ENCODE data around the gene MATR3.

Gene MATR3

DNA sequence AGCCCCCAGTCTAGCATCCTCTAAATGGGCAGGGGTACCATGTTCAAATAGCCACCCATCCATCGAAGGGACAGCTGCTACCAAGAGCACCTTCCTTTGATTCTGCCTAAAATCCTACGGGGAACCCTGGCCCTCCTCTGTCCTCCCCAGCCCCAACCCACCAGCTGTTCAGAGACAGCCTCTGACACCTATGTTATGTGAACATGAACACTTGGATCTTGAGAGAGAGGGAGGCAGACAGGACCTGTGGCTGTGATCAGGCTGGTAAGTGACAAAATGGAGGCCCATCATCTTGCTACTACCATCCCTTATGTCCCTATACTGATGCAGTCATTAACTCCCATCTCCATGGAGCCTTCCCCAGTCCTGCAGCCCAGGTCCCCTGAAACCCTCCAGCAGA is 81.4 kb downstream of the MATR3 start:
- Histone ChIP-seq H3K4me3 (no peak overlapping the region), H3K27ac (no peak overlapping the region)
- no peak for DNase-seq (ENCODE audit: low spot score)
- TF ChIP-seq, protein P1, sequence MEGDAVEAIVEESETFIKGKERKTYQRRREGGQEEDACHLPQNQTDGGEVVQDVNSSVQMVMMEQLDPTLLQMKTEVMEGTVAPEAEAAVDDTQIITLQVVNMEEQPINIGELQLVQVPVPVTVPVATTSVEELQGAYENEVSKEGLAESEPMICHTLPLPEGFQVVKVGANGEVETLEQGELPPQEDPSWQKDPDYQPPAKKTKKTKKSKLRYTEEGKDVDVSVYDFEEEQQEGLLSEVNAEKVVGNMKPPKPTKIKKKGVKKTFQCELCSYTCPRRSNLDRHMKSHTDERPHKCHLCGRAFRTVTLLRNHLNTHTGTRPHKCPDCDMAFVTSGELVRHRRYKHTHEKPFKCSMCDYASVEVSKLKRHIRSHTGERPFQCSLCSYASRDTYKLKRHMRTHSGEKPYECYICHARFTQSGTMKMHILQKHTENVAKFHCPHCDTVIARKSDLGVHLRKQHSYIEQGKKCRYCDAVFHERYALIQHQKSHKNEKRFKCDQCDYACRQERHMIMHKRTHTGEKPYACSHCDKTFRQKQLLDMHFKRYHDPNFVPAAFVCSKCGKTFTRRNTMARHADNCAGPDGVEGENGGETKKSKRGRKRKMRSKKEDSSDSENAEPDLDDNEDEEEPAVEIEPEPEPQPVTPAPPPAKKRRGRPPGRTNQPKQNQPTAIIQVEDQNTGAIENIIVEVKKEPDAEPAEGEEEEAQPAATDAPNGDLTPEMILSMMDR (IDR thresholded peaks at IDR 0.05): no peak

DNA sequence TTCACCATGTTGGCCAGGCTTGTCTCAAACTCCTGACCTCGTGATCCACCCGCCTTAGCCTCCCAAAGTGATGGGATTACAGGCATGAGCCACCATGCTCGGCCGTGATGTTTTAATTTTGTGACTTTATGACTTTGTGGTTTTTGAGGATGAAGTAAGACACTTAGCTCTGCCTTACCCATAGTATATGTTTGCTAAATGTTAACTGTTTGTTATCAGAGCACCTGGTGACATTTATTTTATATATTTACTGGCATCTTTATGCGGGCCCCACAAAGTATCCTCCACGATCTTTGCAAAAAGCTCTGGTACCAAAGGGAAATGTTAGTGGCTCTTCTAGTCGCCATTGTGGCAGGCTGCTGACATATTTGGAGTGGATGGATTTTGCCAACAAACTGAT is 82.8 kb downstream of the MATR3 start:
- H3K4me3 ChIP-seq: no peak overlapping the region
- H3K27ac ChIP-seq: no peak overlapping the region
- TF ChIP-seq, protein P1 (IDR thresholded peaks at IDR 0.05): no peak
- DNase-seq (ENCODE audit: low spot score): no peak

DNA sequence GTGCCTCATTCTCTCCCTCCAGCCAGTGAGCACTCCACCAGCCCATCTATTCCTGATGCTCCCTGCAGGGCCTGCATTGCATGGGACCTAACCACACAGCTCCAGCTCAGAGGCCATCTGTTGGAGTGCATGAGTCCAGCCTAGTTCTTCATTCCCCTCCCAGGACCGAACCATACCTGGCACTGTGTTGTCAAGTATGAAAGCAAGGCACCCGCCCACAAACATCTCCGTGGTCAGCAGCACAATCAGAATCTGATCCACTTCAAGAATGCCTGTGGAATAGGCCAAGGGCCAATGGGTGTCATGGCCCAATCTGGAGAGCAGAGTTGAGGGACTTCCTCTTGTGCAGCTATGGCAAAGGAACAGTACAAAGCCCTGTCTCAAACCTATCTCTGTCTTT is 83.7 kb downstream of the MATR3 start:
- TF ChIP-seq, protein P1 (IDR thresholded peaks at IDR 0.05): no peak
- Histone ChIP-seq H3K27ac (no peak overlapping the region), H3K4me3 (no peak overlapping the region)
- no peak for DNase-seq (ENCODE audit: low spot score)

DNA sequence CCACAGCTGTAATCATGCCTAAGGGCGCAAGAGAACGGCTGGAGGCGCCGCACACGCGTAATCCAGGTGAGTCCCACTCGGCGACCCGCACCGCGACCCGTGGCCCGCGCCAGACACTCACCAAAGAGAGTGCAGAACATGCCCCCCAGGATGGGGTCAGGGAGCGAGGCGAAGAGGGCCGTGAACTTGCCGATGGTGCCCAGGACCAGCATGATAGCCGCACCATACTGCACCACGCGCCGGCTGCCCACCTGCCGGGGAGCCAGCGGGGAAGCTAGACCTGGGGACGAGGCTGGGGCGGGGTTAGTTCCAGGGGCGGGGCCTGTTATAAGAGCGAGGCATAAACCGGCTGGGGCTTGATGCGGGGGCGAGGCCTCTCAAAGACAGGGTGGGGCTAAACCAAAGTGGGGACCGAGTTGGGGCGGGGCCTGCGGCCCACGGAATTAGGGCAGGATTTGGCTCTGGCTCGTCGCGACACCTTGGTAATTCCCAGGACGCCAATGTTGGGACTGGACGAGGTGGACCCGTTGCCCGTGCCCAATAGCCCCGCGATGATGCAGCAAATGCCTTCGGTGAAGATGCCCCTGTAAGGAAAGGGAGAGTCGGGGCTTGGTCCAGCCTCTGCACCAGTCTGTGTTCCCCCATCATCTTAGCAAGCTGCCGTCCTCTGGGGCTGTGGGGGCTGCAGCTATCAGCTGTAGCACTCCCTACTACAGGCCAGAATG is 84.7 kb downstream of the MATR3 start:
- no peak overlapping the region for H3K4me3 ChIP-seq
- DNase-seq (ENCODE audit: low spot score): no peak
- H3K27ac ChIP-seq: no peak overlapping the region
- TF ChIP-seq, protein P1 (IDR thresholded peaks at IDR 0.05): no peak

DNA sequence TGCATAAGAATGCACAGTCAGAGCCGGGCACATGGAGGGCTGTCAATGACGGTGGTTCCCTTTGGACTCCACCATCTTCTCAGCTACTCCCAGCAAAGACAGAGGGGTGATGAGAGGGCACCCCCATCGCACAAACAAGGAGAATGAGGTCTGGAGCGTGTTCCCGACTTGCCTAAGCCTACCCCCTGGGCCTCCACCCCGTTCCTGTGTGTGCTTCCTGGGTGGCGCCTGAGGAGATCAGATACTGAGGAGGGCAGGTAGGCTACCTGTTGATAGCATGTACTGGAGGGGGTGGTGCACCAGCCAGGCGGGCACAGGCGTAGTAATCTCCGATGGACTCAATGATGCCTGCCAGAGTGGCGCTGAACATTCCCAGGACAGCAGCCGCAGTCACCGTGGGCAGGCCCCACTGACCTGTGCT is 85.4 kb downstream of the MATR3 start:
- TF ChIP-seq, protein P1 (IDR thresholded peaks at IDR 0.05): no peak
- no peak overlapping the region for H3K27ac ChIP-seq
- DNase-seq (ENCODE audit: low spot score): no peak
- H3K4me3 ChIP-seq: no peak overlapping the region

DNA sequence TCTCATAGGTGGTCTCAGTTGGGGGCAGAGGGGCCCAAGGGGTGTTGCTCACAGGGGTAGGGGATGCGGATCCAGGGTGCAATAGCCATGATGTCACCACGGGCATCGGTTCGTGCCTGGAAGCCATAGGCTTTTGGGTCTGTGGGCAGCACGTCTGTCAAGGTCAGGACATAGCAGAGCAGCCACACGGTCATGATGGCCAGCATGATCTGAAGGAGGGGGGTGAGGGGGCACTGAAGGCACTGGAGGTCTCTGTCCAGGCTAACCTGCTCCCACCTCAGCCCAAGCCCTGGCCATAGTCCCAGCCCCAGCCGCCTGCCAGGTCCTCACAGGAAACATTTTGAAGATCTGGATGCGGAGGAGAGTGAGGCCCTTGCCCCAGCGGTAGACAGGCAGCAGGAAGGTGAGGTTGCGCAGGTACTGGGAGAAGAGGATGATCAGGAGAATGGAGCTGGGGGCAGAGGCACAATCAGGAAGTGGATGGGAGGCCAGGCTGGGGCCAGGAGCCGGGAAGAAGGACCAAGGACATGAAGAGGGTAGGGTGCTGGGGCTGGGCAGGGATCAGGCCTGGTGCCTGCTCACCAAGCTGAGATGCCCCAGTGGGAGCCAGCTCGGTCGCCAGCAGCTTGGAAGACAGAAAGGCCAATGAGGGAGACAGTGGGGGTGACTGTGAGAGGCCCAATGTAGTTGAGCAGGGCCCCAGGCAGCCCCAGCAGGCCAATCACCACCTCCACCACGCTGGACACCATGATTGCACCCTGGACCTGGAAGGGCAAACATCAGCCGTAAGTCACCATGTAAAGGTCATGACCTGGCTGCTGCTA is 86.3 kb downstream of the MATR3 start:
- TF ChIP-seq, protein P1 (IDR thresholded peaks at IDR 0.05): no peak
- DNase-seq (ENCODE audit: low spot score): no peak
- H3K27ac ChIP-seq: no peak overlapping the region
- no peak overlapping the region for H3K4me3 ChIP-seq

Data from coronary artery (tissue), 2 donors.